Natural killer cell (primary cell): ENCODE data around the gene CHRNB2. TPM values are rescaled to one million over a fixed set of nuclear protein-coding genes. Genes with fewer than 3 reads are reported as not detected.
A peak's percentile ranks its signal among the peaks of the same experiment; 100 is the strongest.

Source experiments
- ATAC-seq, 3 donors: fragments of 150-1000 bp in 2 of 3; fragments of 200-7000 bp in 1 of 3; cut with Tn5 transposase; 1 replicate in 1 of 3; 2 replicates in 2 of 3; pipeline ENCODE4 v1.10.0; 2021; ENCODE audit warnings: mild to moderate bottlenecking in 2 of 3, moderate library complexity in 2 of 3
- DNase-seq, 2 donors: peaks; one replicate each; pipeline versions ENCODE4 v3.0.0 to v3.0.0-alpha.2; 2013 to 2021; ENCODE audit warnings: mixed read lengths in 1 of 2
- H3K27ac ChIP-seq: one replicate; pipeline ENCODE4 v1.5.1; 2013; ENCODE audit warnings: mild to moderate bottlenecking, low read length
- H3K27me3 ChIP-seq: one replicate; pipeline ENCODE4 v1.6.1; 2013; ENCODE audit warnings: low read length; ENCODE audit not compliant: control insufficient read depth, insufficient read depth
- H3K36me3 ChIP-seq: one replicate; pipeline ENCODE4 v1.6.1; 2013; ENCODE audit warnings: low read length; ENCODE audit not compliant: control insufficient read depth, insufficient read depth
- H3K4me1 ChIP-seq: one replicate; pipeline ENCODE4 v1.6.1; 2013; ENCODE audit warnings: low read length; ENCODE audit not compliant: control insufficient read depth, insufficient read depth
- H3K4me3 ChIP-seq: one replicate; pipeline ENCODE4 v1.5.1; 2013; ENCODE audit warnings: low read length
- H3K9me3 ChIP-seq: one replicate; pipeline ENCODE4 v1.6.1; 2013; ENCODE audit warnings: low read length; ENCODE audit not compliant: control insufficient read depth, insufficient read depth
- H3K27ac Mint-ChIP-seq, 2 donors: one replicate each; pipeline ENCODE4 v1.8.0; 2022; ENCODE audit warnings: mild to moderate bottlenecking in 2 of 2, mixed read lengths in 2 of 2, moderate library complexity in 1 of 2
- H3K27me3 Mint-ChIP-seq, 2 donors: one replicate each; pipeline ENCODE4 v1.8.0; 2022; ENCODE audit warnings: low read depth in 2 of 2, mixed read lengths in 2 of 2
- H3K36me3 Mint-ChIP-seq: one replicate; pipeline ENCODE4 v1.8.0; 2022; ENCODE audit warnings: mixed read lengths
- H3K4me1 Mint-ChIP-seq, 2 donors: one replicate each; pipeline ENCODE4 v1.8.0; 2022; ENCODE audit warnings: mixed read lengths in 2 of 2
- H3K4me3 Mint-ChIP-seq: one replicate; pipeline ENCODE4 v1.8.0; 2022; ENCODE audit warnings: mild to moderate bottlenecking, moderate library complexity, mixed read lengths
- H3K9me3 Mint-ChIP-seq, 2 donors: one replicate each; pipeline ENCODE4 v1.8.0; 2022; ENCODE audit warnings: mixed read lengths in 2 of 2
- WGBS: methylation state at CpG from one replicate; pipeline ENCODE4 v1.1.7; 2013; ENCODE audit warnings: missing lambda C conversion rate; ENCODE audit not compliant: insufficient coverage; 5-methylcytosine and 5-hydroxymethylcytosine counted together
- intact Hi-C: fragments of 100-400 bp; cut with micrococcal nuclease; formaldehyde crosslinking; loops from one replicate; pipeline ENCODE4 v1.14.2; 2022
- total RNA-seq, 4 donors: library from RNA; stranded (reverse); fragments of 120-200 nt in 1 of 4; gene quantifications; one replicate each; pipeline versions ENCODE4 v1.2.3 to v1.2.4, GENCODE V29; 2013 to 2022
- TF ChIP-seq, protein P1 (sequence below): fragments of 200-600 bp; IDR thresholded peaks from one replicate; pipeline ENCODE4 v1.8.0; 2022; ENCODE audit warnings: antibody characterized with exemption

The CHRNB2 gene
- total RNA-seq, 3 donors from 2014 or later (not counting 1 experiment from before 2014, with no cell fraction given): not detected

DNA sequence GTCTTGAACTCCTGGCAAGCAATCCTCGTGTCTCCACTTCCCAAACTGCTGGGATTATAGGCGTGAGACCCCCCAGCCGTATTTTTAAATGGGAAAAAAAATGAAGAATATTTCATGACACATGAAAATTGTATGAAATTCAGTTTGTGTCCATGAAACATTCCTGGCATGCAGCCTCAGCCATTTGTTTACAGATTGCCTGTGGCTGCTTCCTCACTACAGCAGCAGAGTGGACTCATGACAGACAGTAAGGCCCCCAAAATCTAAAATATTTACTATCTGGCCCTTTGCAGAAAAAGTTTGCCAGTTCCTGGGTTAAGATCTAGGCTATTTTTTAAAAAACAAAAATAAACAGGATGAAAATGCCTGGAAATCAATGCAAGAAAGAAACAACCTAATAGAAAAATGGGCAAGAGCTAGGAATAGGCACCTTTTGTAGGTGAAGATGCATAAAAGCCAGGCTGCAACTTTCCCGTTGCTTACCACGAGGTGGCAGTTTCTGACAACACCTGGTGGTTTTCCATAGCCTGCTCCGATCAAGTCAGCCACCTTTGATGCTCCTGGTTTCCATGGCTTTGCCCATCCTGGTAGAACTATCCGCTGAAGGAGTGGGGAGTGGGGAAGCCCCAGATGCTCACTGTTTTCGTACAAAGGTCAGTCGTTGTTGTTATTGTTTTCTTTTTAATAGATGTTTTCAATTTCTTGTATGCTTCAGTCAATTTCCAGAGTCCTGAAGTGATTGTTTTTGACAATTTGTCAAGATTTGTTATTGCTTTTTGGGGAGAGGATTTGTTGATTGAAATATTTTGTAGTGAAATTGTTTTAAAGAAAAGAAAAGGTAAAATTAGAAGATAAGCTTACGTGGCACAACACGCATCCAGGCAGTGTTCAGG lies 33.4 kb upstream of the CHRNB2 start:
- 80% methylated on average over 11 of the region's 11 CpGs for WGBS
- TF ChIP-seq, protein P1, sequence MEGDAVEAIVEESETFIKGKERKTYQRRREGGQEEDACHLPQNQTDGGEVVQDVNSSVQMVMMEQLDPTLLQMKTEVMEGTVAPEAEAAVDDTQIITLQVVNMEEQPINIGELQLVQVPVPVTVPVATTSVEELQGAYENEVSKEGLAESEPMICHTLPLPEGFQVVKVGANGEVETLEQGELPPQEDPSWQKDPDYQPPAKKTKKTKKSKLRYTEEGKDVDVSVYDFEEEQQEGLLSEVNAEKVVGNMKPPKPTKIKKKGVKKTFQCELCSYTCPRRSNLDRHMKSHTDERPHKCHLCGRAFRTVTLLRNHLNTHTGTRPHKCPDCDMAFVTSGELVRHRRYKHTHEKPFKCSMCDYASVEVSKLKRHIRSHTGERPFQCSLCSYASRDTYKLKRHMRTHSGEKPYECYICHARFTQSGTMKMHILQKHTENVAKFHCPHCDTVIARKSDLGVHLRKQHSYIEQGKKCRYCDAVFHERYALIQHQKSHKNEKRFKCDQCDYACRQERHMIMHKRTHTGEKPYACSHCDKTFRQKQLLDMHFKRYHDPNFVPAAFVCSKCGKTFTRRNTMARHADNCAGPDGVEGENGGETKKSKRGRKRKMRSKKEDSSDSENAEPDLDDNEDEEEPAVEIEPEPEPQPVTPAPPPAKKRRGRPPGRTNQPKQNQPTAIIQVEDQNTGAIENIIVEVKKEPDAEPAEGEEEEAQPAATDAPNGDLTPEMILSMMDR: no peak
- intact Hi-C loops: no loop called here
- Histone ChIP-seq H3K4me3 (no peak overlapping the region), H3K4me1 (no peaks in the 10 kb centered on the region), H3K27ac (no peak overlapping the region), H3K27me3 (no peaks in the 10 kb centered on the region), H3K9me3 (no peaks in the 10 kb centered on the region), H3K36me3 (no peaks in the 10 kb centered on the region)
- peaks cover 15 to 20% of the 10 kb centered on the region in 2 donors for H3K27me3 Mint-ChIP-seq
- H3K36me3 Mint-ChIP-seq: no peaks in the 10 kb centered on the region
- no peaks in the 10 kb centered on the region for H3K9me3 Mint-ChIP-seq
- H3K4me3 Mint-ChIP-seq: no peak overlapping the region
- no peak overlapping the region for H3K27ac Mint-ChIP-seq
- H3K4me1 Mint-ChIP-seq: no peaks in the 10 kb centered on the region
- DNase-seq (peak in 1 of 2 donors; percentile 23), ATAC-seq (no peak)

DNA sequence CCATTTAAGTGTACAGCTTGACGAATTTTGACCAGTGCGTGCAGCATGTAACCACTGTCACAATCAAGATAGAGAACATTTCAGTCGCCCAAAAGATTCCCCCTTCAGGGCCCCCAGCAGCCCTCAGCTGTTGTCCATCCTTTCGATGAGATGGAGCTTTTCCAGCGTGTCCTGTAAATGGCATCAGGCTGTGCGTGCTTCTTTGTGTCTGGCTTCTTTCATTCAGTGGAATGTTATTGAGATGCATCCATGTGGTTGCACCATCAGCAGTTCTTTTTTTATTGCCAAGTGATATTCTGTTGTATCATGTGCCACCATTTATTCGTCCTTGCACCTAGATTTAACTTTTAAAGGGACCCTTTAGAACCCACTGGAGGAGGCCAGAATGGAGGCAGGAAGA lies 31.0 kb upstream of the CHRNB2 start:
- Histone ChIP-seq H3K9me3 (no peaks in the 10 kb centered on the region), H3K4me3 (no peak overlapping the region), H3K27me3 (no peaks in the 10 kb centered on the region), H3K36me3 (no peaks in the 10 kb centered on the region), H3K4me1 (no peaks in the 10 kb centered on the region), H3K27ac (no peak overlapping the region)
- Mint-ChIP-seq H3K27me3 (peaks cover 20 to 23% of the 10 kb centered on the region in 2 donors), H3K4me1 (no peaks in the 10 kb centered on the region), H3K36me3 (no peaks in the 10 kb centered on the region), H3K27ac (no peak overlapping the region), H3K4me3 (no peak overlapping the region), H3K9me3 (no peaks in the 10 kb centered on the region)
- ATAC-seq: no peak
- intact Hi-C loops: no loop called here
- DNase-seq: no peak
- TF ChIP-seq, protein P1: no peak
- WGBS: 80% methylated on average over 7 of the region's 7 CpGs

DNA sequence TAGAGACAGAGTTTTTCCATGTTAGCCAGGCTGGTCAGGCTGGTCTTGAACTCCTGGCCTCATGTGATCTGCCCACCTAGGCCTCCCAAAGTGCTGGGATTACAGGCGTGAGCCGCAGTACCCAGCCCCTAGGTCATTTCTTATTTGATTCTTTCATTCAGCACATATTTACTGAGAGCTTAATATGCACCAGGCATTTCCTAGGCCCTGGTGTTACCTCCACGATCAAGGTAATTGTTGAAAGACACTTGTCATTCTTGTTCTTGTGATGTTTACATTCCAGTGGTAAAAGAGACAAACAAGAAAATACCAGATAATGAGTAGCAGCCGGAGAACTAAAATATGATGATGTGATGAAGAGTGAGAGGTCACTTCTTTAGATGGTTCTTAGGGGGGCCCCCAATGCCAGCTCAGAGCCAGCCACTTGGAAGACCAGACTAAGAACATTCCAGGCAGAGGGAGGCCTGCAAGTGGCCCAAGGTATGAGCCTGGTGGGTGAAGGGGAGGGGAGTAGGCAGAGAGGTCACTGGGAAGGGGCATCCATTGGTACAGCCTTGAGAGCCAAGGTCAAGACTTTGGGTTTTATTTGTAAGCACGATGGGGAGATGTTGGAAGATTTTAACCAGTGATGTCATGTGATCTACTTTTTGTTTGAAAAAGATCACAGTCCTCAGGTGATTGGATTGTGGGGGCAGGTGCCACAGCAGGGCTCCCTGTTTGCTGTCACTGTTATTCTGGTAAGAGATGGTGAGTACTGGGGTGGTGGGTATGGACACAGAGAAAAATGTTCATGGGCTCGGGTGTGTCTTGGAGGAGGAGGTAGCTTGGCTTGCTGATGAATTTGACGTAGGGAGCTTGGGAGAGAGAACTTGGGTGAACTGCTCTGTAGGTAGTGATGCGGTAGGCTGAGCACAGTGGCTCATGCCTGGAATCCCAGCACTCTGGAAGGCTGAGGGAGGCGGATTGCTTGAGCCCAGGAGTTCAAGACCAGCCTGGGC lies 27.8 kb upstream of the CHRNB2 start:
- intact Hi-C loops: no loop called here
- Mint-ChIP-seq H3K4me3 (no peak overlapping the region), H3K27me3 (peaks cover 12 to 20% of the 10 kb centered on the region in 2 donors), H3K27ac (no peak overlapping the region), H3K9me3 (no peaks in the 10 kb centered on the region), H3K4me1 (no peaks in the 10 kb centered on the region), H3K36me3 (no peaks in the 10 kb centered on the region)
- Histone ChIP-seq H3K27ac (no peak overlapping the region), H3K4me1 (no peaks in the 10 kb centered on the region), H3K4me3 (no peak overlapping the region), H3K27me3 (no peaks in the 10 kb centered on the region), H3K36me3 (no peaks in the 10 kb centered on the region), H3K9me3 (no peaks in the 10 kb centered on the region)
- 91% methylated on average over 8 of the region's 9 CpGs for WGBS
- ATAC-seq (no peak), DNase-seq (no peak)
- TF ChIP-seq, protein P1: no peak
